22Rv1 (cell line): Measurements from ENCODE around the gene STXBP1.

ENCODE experiments used
- H3K27ac ChIP-seq: fragments of 450-650 bp; 2 replicates; pipeline ENCODE4 v1.5.1; 2017
- ZFX ChIP-seq: fragments of 450-650 bp; IDR thresholded peaks from 2 replicates; pipeline ENCODE4 v1.6.1; 2017; ENCODE audit warnings: antibody characterized with exemption, borderline replicate concordance
- TF ChIP-seq, protein P1 (sequence below): fragments of 450-650 bp; IDR thresholded peaks from 2 replicates; pipeline ENCODE4 v1.5.1; 2017; ENCODE audit warnings: mild to moderate bottlenecking

Gene STXBP1

DNA sequence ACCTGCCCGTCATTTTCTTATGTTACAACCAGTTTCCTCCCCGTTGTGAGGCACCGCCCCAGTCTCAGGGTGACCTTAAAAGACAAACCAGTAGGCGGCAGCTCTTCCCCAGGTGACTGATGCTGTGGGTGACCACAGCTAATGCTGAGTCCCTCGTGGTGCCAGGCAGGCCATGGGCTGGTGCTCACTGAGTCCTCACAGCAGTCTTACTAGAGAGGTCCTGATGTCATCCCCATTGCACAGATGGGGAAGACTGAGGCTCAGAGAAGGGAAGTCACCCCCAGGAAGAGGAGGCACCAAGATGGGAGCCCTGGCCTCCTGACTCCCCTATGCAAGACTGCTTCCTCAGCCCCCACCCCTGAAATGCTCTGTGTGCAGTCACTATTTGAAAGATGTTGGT, 95.7 kb downstream of the STXBP1 start:
- H3K27ac ChIP-seq = 0 out of 2 replicates have a peak overlapping the region, but pooled peaks have one; percentile 25
- TF ChIP-seq ZFX = no peak
- TF ChIP-seq, protein P1, sequence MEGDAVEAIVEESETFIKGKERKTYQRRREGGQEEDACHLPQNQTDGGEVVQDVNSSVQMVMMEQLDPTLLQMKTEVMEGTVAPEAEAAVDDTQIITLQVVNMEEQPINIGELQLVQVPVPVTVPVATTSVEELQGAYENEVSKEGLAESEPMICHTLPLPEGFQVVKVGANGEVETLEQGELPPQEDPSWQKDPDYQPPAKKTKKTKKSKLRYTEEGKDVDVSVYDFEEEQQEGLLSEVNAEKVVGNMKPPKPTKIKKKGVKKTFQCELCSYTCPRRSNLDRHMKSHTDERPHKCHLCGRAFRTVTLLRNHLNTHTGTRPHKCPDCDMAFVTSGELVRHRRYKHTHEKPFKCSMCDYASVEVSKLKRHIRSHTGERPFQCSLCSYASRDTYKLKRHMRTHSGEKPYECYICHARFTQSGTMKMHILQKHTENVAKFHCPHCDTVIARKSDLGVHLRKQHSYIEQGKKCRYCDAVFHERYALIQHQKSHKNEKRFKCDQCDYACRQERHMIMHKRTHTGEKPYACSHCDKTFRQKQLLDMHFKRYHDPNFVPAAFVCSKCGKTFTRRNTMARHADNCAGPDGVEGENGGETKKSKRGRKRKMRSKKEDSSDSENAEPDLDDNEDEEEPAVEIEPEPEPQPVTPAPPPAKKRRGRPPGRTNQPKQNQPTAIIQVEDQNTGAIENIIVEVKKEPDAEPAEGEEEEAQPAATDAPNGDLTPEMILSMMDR = peak; percentile 35; the same call in 1 of the 2 replicates

DNA sequence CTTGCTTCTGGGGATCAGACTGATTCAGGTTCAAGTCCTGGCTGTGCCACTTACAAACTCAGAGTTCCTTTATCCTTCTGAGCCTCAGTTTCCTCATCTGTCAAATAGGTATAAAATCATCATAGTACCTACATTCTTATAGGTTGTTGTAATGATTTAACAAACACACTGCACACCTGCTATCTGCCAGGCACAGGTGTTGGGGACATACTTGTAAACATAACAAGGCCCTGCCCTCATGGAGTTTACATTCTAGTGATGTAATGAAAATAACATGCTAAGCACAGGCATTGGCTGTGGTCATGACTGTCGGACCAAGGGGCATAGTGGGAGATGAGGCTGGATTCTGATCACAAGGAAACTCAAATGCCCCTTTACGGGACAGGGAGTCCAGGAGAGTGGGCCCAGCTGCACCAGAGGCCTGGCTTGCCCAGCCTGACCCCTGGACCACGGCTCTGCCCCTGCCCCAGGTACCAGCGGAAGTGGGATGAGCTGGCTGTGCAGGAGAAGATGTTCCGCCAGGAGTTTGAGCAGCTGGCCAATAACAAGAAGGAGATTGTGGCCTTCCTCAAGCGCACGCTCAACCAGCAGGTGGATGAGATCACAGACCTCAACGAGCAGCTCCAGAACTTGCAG, 97.0 kb downstream of the STXBP1 start:
- no peak overlapping the region for H3K27ac ChIP-seq
- TF ChIP-seq, protein P1 = no peak
- TF ChIP-seq ZFX = no peak

- TF ChIP-seq, protein P1 = no peak
- TF ChIP-seq ZFX = no peak
- no peak overlapping the region for H3K27ac ChIP-seq
These were observed 98.2 kb downstream of the STXBP1 start for GRCh38 chr9:127710204-127710783.

GRCh38 chr9:127711226-127711701, 99.2 kb downstream of the STXBP1 start:
- no peak for TF ChIP-seq ZFX
- TF ChIP-seq, protein P1 = no peak
- H3K27ac ChIP-seq = no peak overlapping the region

DNA sequence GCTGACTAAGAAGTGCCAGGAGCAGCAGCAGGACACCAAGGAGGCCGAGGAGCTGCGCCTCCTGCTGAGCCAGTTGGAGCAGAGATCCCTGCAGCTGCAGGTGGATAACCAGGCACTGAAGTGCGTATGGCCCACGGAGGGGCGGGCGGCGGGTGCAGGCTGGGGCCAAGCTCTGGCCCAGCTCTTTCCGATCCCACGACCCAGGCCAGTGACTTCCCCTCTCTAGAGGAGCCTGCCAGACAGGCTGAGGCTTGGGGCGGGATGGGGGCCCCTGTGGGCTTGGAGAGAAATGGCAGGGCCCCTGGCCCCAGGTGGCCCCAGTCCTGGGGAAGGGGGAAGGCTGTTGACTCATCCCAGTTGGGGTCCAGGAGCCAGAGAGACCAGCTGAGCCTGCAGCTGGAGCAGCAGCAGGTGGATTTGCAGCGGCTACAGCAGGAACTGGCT, 99.8 kb downstream of the STXBP1 start:
- no peak for TF ChIP-seq ZFX
- TF ChIP-seq, protein P1 = no peak
- no peak overlapping the region for H3K27ac ChIP-seq

DNA sequence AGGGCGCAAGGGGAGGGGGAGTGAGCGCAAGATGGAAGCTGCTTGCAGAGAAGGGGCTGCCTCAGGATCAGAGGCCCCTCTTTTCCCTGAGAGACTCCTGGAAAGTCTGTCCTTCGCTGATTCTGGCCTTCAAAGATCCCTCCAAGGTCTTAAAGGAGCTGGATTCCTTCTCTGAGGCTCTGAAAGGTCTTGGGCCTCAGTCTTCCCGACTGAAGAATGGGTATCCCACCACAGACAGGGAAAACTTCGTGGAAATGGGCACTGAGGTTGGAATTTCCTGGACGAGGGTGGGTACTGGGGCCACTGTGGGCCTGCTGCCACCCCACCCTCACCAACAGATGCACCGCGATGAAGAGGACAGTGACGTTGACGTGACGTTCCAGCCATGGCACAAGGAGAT, 100.3 kb downstream of the STXBP1 start:
- no peak for TF ChIP-seq ZFX
- TF ChIP-seq, protein P1 = no peak
- H3K27ac ChIP-seq = no peak overlapping the region

DNA sequence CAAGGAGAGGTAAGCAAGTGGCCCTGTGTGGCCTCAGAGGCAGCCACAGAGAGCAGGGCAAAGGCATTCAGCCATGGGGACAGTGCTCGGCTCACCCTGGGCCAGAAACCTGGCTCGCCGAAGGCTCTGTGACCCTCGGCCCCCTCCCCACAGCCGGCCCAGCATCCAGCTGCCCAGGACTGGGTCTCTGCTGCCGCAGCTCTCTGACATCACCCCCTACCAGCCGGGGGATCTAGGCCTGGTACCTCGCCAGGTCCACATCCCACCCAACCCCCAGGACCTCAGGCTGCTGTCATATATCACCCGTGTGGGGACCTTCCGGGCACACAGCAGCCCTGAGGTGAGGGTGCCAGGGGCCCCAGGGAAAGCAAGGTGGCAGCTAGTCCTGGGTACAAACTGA, 100.8 kb downstream of the STXBP1 start:
- H3K27ac ChIP-seq = no peak overlapping the region
- no peak for TF ChIP-seq ZFX
- TF ChIP-seq, protein P1 = no peak
